SK-N-DZ (cell line): ENCODE results near the gene CACNG7.
"Not testable (repeated sequence)": the region's sequence is repeated elsewhere in the genome, so short reads cannot be mapped to it uniquely, and the experiment has no call there.

Experiments
- DNase-seq: peaks from one replicate; pipeline ENCODE4 v3.0.0-alpha.2; 2015; ENCODE audit warnings: low spot score

Gene CACNG7

GRCh38 chr19:53905787-53906186, 3.3 kb upstream of the CACNG7 start:
- DNase-seq = no peak

DNA sequence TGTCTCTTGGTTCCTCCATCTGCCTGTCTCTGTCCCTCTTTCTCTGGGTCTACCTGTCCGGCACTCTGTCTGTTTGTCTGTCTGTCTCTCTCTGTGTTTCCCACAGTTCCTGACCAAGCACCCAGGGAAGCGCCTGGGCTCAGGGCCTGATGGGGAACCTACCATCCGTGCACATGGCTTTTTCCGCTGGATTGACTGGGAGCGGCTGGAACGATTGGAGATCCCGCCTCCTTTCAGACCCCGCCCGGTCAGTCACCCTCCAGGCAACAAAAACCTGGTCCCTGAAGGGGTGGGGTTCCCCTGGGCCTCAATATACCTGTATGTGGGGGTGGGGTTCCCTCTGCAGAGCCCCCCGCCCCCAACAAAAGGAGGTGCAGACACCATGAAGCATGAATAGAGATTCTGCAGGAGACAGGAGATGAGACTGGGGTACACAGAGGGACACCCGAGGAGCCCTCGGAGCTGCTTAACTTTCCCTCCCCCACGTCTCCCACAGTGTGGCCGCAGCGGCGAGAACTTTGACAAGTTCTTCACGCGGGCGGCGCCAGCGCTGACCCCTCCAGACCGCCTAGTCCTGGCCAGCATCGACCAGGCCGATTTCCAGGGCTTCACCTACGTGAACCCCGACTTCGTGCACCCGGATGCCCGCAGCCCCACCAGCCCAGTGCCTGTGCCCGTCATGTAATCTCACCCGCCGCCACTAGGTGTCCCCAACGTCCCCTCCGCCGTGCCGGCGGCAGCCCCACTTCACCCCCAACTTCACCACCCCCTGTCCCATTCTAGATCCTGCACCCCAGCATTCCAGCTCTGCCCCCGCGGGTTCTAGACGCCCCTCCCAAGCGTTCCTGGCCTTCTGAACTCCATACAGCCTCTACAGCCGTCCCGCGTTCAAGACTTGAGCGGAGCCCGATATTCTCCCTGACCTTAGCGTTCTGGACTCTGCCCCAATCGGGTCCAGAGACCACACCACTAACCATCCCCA, 2.6 kb upstream of the CACNG7 start:
- DNase-seq = no peak

DNA sequence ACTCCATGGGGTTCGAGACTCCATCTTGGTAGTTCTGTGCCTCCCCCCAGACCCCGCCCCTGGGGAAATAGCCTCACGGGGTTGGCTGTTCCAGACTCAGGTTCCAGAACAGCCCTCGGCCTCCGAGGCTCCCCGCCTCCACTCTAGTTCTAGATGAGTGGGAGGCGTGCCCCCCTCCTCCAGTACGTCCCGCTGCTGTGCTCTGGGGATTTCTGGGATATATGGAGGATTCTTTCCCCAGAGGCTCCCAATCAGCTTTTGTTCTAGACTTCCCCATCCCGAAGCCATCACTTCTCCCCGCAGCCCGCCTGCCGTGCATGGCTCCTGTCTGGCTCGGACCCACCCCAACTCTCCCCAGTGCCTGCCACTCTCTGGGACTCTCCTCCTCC, 1.9 kb upstream of the CACNG7 start:
- DNase-seq = no peak

GRCh38 chr19:53907690-53908089, 1.4 kb upstream of the CACNG7 start:
- DNase-seq = no peak

GRCh38 chr19:53908106-53908934, 758 bp upstream of the CACNG7 start:
- peak; percentile 80 for DNase-seq

DNA sequence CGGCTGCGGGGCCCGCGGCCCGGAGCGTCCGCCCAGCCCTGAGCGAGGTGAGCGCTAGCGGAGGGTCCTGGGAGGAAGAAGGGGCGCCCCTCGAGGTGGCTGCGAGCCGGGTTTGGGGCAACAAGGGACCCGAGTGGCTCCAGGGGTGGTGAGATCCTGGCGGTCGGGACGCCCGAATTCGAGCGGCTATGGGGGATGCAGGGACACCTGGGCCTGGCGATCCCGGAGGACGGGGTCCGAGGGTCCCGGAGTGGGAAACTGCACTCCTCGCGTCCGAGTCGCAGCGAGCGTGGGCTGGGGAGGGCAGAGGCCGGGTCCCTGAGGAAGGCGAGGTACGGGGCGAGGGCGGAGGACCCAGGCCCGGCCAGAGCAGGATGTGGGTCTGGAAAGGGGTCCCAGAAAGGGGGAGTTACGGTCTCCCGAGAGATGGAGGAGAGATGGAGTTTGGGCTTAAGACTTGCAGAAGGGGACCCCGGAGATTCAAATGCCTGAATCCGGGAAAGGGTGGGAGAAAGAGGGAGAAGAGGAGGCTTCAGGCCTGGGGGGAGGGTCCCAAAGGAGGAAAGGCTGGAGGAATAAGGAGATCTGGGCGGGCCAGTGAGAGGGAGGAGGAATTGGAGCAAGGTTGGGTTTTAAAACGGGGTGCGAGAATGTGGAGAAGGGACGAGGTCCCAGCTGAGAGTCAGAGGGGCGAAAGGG, 542 bp downstream of the CACNG7 start:
- DNase-seq = no peak

GRCh38 chr19:53910170-53910518, 1.1 kb downstream of the CACNG7 start:
- DNase-seq = peak; percentile 15

- no peak for DNase-seq
These were observed 3.6 kb downstream of the CACNG7 start for GRCh38 chr19:53912653-53913052.

DNA sequence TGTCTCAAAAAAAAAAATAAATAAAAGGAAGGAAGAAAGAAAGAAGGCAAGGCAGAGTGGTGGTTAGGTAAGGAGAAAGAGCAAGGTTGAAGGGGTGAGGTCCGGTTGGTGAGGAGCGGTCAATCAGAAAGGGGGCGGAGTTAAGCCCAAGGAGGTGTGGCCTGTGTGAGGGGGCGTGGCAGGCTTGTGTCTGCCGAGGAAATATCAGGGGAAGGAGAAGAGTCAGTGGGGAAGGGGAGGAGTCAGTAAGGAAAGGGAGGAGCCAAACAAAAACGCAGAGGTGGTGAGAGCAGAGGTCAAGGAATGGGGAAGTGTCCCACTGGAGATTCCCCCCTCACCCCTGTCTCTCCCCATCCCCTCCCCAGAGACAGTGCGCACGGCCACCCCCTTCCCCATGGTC, 5.9 kb downstream of the CACNG7 start:
- DNase-seq = no peak

- no peak for DNase-seq
These were observed 6.9 kb downstream of the CACNG7 start for GRCh38 chr19:53916004-53916403.

- no peak for DNase-seq
These were observed 8.3 kb downstream of the CACNG7 start for GRCh38 chr19:53917356-53917755.

- no peak for DNase-seq
These were observed 18.7 kb downstream of the CACNG7 start for GRCh38 chr19:53927739-53928138.

DNA sequence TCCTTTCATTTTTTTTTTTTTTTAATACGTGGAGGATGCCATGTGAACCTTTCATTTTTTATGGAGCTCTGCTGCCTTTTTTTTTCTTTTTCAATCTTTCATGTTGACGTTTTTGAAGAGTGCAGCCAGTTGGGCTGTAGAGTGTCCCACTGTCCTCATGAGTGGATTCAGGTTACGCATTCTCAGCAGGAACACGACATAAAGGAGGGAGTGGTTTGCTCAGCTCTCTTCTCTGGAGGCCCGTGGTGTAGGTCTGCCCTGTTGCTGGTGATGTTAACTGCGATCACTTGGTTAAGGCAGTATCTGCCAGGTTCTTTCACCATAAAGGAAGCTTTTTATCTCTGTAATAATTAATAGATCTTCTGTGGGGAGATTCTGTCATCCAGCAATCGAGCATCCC, 27.0 kb downstream of the CACNG7 start:
- no peak for DNase-seq

DNA sequence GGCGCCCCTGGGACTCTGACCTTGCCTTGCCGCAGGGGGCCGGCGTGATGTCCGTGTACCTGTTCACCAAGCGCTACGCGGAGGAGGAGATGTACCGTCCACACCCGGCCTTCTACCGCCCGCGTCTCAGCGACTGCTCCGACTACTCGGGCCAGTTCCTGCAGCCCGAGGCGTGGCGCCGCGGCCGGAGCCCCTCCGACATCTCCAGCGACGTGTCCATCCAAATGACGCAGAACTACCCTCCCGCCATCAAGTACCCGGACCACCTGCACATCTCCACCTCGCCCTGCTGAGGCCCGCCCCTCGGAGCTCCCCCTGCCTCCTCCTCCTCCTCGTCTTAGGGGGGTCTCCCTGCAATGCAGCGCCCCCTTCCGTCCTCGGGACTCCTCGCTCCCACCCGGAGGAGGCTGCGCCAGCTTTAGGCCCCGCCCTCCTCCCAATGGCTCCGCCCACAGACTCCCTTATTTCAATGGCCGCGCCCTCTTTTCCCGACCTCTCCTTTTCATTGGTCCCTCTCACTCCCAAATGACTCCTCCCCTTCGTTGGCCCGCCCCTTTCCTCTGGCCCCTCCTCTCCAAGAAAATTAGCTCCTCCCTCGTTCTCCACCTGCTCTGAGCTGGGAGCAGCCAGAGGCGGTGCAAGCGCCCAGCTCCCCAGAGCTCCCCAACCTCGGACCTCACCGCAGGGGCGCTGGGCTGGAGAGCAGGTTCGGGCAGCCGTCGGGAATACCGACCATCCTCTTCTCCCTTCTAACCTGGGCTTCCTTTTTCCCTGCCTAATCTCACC, 33.1 kb downstream of the CACNG7 start:
- DNase-seq = no peak

- no peak for DNase-seq
These were observed 35.3 kb downstream of the CACNG7 start for GRCh38 chr19:53944416-53944815.

- DNase-seq = no peak
These were observed 35.9 kb downstream of the CACNG7 start for GRCh38 chr19:53944933-53945332.

DNA sequence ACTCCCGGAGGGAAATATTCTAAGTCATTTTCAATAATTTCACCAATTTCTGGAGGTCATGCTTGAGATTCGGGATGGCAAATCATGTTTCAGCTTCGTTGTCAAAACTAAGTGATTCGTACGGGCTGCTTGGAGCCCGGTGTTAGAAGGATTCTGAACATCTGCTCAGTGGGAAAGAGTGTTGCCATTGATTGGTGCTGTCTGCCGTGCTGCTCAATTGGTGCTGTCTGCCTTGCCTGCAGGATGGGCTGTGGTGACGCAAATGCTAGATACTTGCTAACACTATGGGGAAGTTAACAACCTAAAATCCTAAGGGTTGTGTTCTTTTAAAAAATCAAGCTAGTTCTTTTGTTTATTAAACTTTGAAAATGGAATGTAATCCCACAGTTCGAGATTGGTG, 36.4 kb downstream of the CACNG7 start:
- peak; percentile 12 for DNase-seq

- DNase-seq = no peak
These were observed 36.9 kb downstream of the CACNG7 start for GRCh38 chr19:53945998-53946397.

GRCh38 chr19:53947624-53948023, 38.5 kb downstream of the CACNG7 start:
- DNase-seq = peak; percentile 17

GRCh38 chr19:53948611-53949010, 39.5 kb downstream of the CACNG7 start:
- not testable (repeated sequence) for DNase-seq

DNA sequence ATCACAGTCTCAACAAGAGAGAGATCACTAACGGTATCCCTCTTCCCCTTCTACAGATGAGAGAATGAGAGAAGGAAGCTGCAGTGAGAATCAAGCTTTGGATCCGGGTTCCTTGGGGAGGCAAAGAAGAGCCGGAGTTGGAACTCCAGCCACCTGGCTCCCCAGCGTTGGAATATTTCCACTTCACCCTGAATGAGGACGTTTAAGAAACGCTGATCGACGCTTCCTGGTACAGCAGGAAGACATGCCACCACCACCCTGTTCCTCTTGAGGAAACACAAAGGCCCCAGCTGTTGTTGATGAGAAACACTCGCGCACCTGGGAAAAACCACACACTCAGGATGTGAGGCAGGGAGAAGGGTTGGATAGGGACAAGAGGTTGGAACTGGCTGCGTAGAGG, 42.4 kb downstream of the CACNG7 start:
- DNase-seq = no peak
